Measurements from ENCODE around the gene EMC9.

- TF ChIP-seq, protein P1, sequence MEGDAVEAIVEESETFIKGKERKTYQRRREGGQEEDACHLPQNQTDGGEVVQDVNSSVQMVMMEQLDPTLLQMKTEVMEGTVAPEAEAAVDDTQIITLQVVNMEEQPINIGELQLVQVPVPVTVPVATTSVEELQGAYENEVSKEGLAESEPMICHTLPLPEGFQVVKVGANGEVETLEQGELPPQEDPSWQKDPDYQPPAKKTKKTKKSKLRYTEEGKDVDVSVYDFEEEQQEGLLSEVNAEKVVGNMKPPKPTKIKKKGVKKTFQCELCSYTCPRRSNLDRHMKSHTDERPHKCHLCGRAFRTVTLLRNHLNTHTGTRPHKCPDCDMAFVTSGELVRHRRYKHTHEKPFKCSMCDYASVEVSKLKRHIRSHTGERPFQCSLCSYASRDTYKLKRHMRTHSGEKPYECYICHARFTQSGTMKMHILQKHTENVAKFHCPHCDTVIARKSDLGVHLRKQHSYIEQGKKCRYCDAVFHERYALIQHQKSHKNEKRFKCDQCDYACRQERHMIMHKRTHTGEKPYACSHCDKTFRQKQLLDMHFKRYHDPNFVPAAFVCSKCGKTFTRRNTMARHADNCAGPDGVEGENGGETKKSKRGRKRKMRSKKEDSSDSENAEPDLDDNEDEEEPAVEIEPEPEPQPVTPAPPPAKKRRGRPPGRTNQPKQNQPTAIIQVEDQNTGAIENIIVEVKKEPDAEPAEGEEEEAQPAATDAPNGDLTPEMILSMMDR (IDR thresholded peaks at IDR 0.05), result no peak
- no peak for TF ChIP-seq POLR2A (IDR thresholded peaks at IDR 0.05)
- TF ChIP-seq POLR2AphosphoS5 (IDR thresholded peaks at IDR 0.05), result no peak
Measured at GRCh38 chr14:24098927-24099813, 42.2 kb downstream of the EMC9 start.
